HepG2 (cell line): ENCODE measurements around the gene COPZ1. TPM values are rescaled to one million over a fixed set of nuclear protein-coding genes. Genes with fewer than 3 reads are reported as not detected.

Source experiments
- ATF2 ChIP-seq: sonication (generic); formaldehyde crosslinking; IDR thresholded peaks from 2 replicates; pipeline ENCODE4 v1.4.0; 2020; ENCODE audit warnings: missing genetic modification reagents
- CCAR2 ChIP-seq: fragments of 200-400 bp; formaldehyde crosslinking; optimal IDR thresholded peaks from 2 replicates; pipeline ENCODE3; 2018; ENCODE audit warnings: low read depth, mild to moderate bottlenecking, low read length, moderate library complexity
- CREM ChIP-seq, 2 experiments: sonication (generic) in 1 of 2; formaldehyde crosslinking in 1 of 2; IDR thresholded peaks; 2 replicates each; pipeline versions ENCODE4 v1.4.0 to v1.6.1; 2016 to 2020; ENCODE audit warnings: antibody characterized with exemption in 1 of 2, mild to moderate bottlenecking in 1 of 2, missing genetic modification reagents in 1 of 2
- FOSL1 ChIP-seq: sonication (generic); formaldehyde crosslinking; IDR thresholded peaks from 2 replicates; pipeline ENCODE4 v1.9.0; 2021; ENCODE audit warnings: missing genetic modification reagents, borderline replicate concordance
- FOXO1 ChIP-seq: sonication (generic); formaldehyde crosslinking; IDR thresholded peaks from 2 replicates; pipeline ENCODE4 v1.4.0; 2020; ENCODE audit warnings: missing genetic modification reagents
- HNF4A ChIP-seq: sonication (generic); formaldehyde crosslinking; IDR thresholded peaks from 2 replicates; pipeline ENCODE4 v1.4.0; 2020; ENCODE audit warnings: missing genetic modification reagents
- IRF2 ChIP-seq: IDR thresholded peaks from 2 replicates; pipeline ENCODE4 v1.6.1; 2018; ENCODE audit warnings: missing genetic modification reagents, missing compliant biosample characterization
- JUND ChIP-seq: sonication (generic); formaldehyde crosslinking; IDR thresholded peaks from 2 replicates; pipeline ENCODE4 v1.8.0; 2022; ENCODE audit warnings: mild to moderate bottlenecking, missing genetic modification reagents
- MAX ChIP-seq: IDR thresholded peaks from 2 replicates; pipeline ENCODE4 v1.6.1; 2012; ENCODE audit warnings: inconsistent platforms
- PATZ1 ChIP-seq: sonication (generic); formaldehyde crosslinking; IDR thresholded peaks from 2 replicates; pipeline ENCODE4 v1.4.0; 2020; ENCODE audit warnings: missing genetic modification reagents
- PBX3 ChIP-seq: sonication (generic); formaldehyde crosslinking; IDR thresholded peaks from 2 replicates; pipeline ENCODE4 v1.8.1; 2023; ENCODE audit warnings: missing genetic modification reagents, inconsistent platforms, borderline replicate concordance
- PHF21A ChIP-seq: sonication (generic); formaldehyde crosslinking; IDR thresholded peaks from 2 replicates; pipeline ENCODE4 v1.5.0; 2020; ENCODE audit warnings: mild to moderate bottlenecking, missing genetic modification reagents
- SRSF1 ChIP-seq: fragments of 200-400 bp; formaldehyde crosslinking; optimal IDR thresholded peaks from 2 replicates; pipeline ENCODE3; 2017; ENCODE audit warnings: mild to moderate bottlenecking, low read depth, low read length, moderate library complexity
- TEAD3 ChIP-seq: optimal IDR thresholded peaks from 2 replicates; pipeline ENCODE3; 2016; ENCODE audit warnings: borderline replicate concordance
- U2AF1 ChIP-seq: fragments of 200-400 bp; formaldehyde crosslinking; optimal IDR thresholded peaks from 2 replicates; pipeline ENCODE3; 2017; ENCODE audit warnings: mild to moderate bottlenecking, low read depth, low read length
- ZNF280B ChIP-seq: sonication (generic); formaldehyde crosslinking; IDR thresholded peaks from 2 replicates; pipeline ENCODE4 v1.5.0; 2020; ENCODE audit warnings: missing genetic modification reagents, mild to moderate bottlenecking, borderline replicate concordance
- ZNF580 ChIP-seq: IDR thresholded peaks from 2 replicates; pipeline ENCODE4 v1.6.1; 2016; ENCODE audit warnings: low read depth, borderline replicate concordance
- ZNF607 ChIP-seq: sonication (generic); formaldehyde crosslinking; IDR thresholded peaks from 2 replicates; pipeline ENCODE4 v1.5.1; 2020; ENCODE audit warnings: missing genetic modification reagents, mild to moderate bottlenecking, borderline replicate concordance
- ZNF710 ChIP-seq: sonication (generic); formaldehyde crosslinking; IDR thresholded peaks from 2 replicates; pipeline ENCODE4 v1.5.0; 2020; ENCODE audit warnings: mild to moderate bottlenecking, missing genetic modification reagents, borderline replicate concordance
- polyA plus RNA-seq, 8 experiments: library from polyadenylated mRNA; depleted of rRNA in 3 of 8; stranded (reverse) in 7 of 8; unstranded in 1 of 8; fragments of >200 nt; fragmentation: Illumina TruSeq in 4 of 8; extraction: Trizol in 4 of 8; gene quantifications; 2 replicates each; pipeline versions ENCODE4 v1.2.1 to v1.2.3, GENCODE V29; 2011 to 2016; ENCODE audit warnings: low read depth in 4 of 8, missing spikeins in 1 of 8, mixed read lengths in 1 of 8; ENCODE audit not compliant: insufficient read depth in 1 of 8
- total RNA-seq, 5 experiments: library from RNA; depleted of rRNA; stranded (reverse); fragments of >200 nt; fragmentation: Illumina TruSeq; extraction: Trizol; gene quantifications; 2 replicates each; pipeline ENCODE4 v1.2.3, GENCODE V29; 2016; ENCODE audit warnings: low read depth in 1 of 5

The COPZ1 gene
- total and polyA plus RNA-seq, 2 of the 13 experiments (the other 11 are each of a cell fraction or from before 2014, with no cell fraction given) = 125 to 184 TPM

- TF ChIP-seq ZNF607 (CRISPR knock-in tag) (peak; percentile 40; the same call in 1 of the 2 replicates), ZNF580 (CRISPR knock-in tag) (peak; percentile 27; the same call in 1 of the 2 replicates), ZNF710 (0 out of 2 replicates have a peak, but pooled peaks have one; percentile 42), SRSF1 (peak; percentile 72), FOSL1 (no peak), CCAR2 (no peak), PBX3 (CRISPR knock-in tag) (no peak), PATZ1 (CRISPR knock-in tag) (peak; percentile 95), U2AF1 (no peak), CREM (IDR thresholded peaks at IDR 0.05) (peak; percentile 41; the same call in 1 of the 2 replicates), CREM (CRISPR knock-in tag; IDR thresholded peaks at IDR 0.05) (no peak), PHF21A (CRISPR knock-in tag) (peak; percentile 83), FOXO1 (peak; percentile 74; the same call in 1 of the 2 replicates), ATF2 (CRISPR knock-in tag) (peak; percentile 48; the same call in 1 of the 2 replicates), TEAD3 (peak; percentile 60), HNF4A (peak; percentile 58), IRF2 (CRISPR knock-in tag) (peak; percentile 53; the same call in 1 of the 2 replicates), MAX (peak; percentile 50; the same call in 1 of the 2 replicates), JUND (CRISPR knock-in tag) (peak; percentile 65), ZNF280B (CRISPR knock-in tag) (no peak)
Observed at GRCh38 chr12:54304187-54304810, 20.6 kb upstream of the COPZ1 start (continued).
